Measurements from ENCODE around the gene CBLC. TPM values are rescaled to one million over a fixed set of nuclear protein-coding genes. Genes with fewer than 3 reads are reported as not detected.

Gene CBLC
- total RNA-seq, 1 experiment from 2014 or later = 0.80 TPM

- H3K9me3 ChIP-seq (ENCODE audit: control insufficient read depth, insufficient read depth, low read depth, low read length) = no peaks in the 10 kb centered on the region
- no peak overlapping the region for H3K4me3 ChIP-seq (ENCODE audit: low read depth in 2 of 2, low read length in 2 of 2)
- no peaks in the 10 kb centered on the region for H3K4me1 ChIP-seq (ENCODE audit: control insufficient read depth, insufficient read depth, low read length)
- intact Hi-C loops (cut with micrococcal nuclease; ENCODE audit: unreplicated experiment) = no loop called here
- H3K36me3 ChIP-seq (ENCODE audit: control insufficient read depth, insufficient read depth, low read length) = no peaks in the 10 kb centered on the region
- in situ Hi-C loops (cut with HindIII; ENCODE audit: low pct_unique_long_range_greater_than_20kb, low sequenced_read_pairs) = no loop called here
- ChIA-PET POLR2A (no interaction called here), CTCF (interaction anchor here (1.0 kb wide), 1 partner anchor 41 kb away, joined by 3 read pairs; no protein-coding TSS in a partner anchor)
- no peak for TF ChIP-seq TCF7L2 (IDR thresholded peaks at IDR 0.05; ENCODE audit: low read depth, low read length)
- no peak for TF ChIP-seq CTCF (IDR thresholded peaks at IDR 0.05)
- no peak for TF ChIP-seq SIN3A (IDR thresholded peaks at IDR 0.05; ENCODE audit: borderline replicate concordance, insufficient read depth, low read depth, low read length)
- no peak for TF ChIP-seq REST (IDR thresholded peaks at IDR 0.05; ENCODE audit: insufficient read depth in 1 of 2, low read depth in 2 of 2, low read length in 1 of 2)
- no peak for TF ChIP-seq POLR2AphosphoS5 (IDR thresholded peaks at IDR 0.05; ENCODE audit: low read depth, low read length)
- H3K27ac ChIP-seq (ENCODE audit: low read length) = no peak overlapping the region
- no TSS peak for BruUV-seq (replicated peaks)
- ATAC-seq (no peak), DNase-seq (ENCODE audit: low read depth, low spot score) (no peak)
- no peaks in the 10 kb centered on the region for H3K27me3 ChIP-seq (ENCODE audit: control insufficient read depth, insufficient read depth, low read length)
Observed at GRCh38 chr19:44822670-44823372, 45.1 kb downstream of the CBLC start.

GRCh38 chr19:44823373-44823698, 45.6 kb downstream of the CBLC start:
- Histone ChIP-seq H3K4me3 (ENCODE audit: low read depth in 2 of 2, low read length in 2 of 2) (no peak overlapping the region), H3K27ac (ENCODE audit: low read length) (no peak overlapping the region), H3K27me3 (ENCODE audit: control insufficient read depth, insufficient read depth, low read length) (no peaks in the 10 kb centered on the region), H3K9me3 (ENCODE audit: control insufficient read depth, insufficient read depth, low read depth, low read length) (no peaks in the 10 kb centered on the region), H3K4me1 (ENCODE audit: control insufficient read depth, insufficient read depth, low read length) (no peaks in the 10 kb centered on the region), H3K36me3 (ENCODE audit: control insufficient read depth, insufficient read depth, low read length) (no peaks in the 10 kb centered on the region)
- TF ChIP-seq POLR2AphosphoS5 (IDR thresholded peaks at IDR 0.05; ENCODE audit: low read depth, low read length) = no peak
- no peak for TF ChIP-seq REST (IDR thresholded peaks at IDR 0.05; ENCODE audit: insufficient read depth in 1 of 2, low read depth in 2 of 2, low read length in 1 of 2)
- TF ChIP-seq SIN3A (IDR thresholded peaks at IDR 0.05; ENCODE audit: borderline replicate concordance, insufficient read depth, low read depth, low read length) = no peak
- TF ChIP-seq CTCF (IDR thresholded peaks at IDR 0.05) = no peak
- no peak for TF ChIP-seq TCF7L2 (IDR thresholded peaks at IDR 0.05; ENCODE audit: low read depth, low read length)
- ATAC-seq (no peak), DNase-seq (ENCODE audit: low read depth, low spot score) (no peak)
- ChIA-PET POLR2A (no interaction called here), CTCF (interaction anchor here (0.7 kb wide), 1 partner anchor 31 kb away, joined by 5 read pairs; no protein-coding TSS in a partner anchor)
- BruUV-seq (replicated peaks) = no TSS peak
- in situ Hi-C loops (cut with HindIII; ENCODE audit: low pct_unique_long_range_greater_than_20kb, low sequenced_read_pairs) (no loop called here), intact Hi-C loops (cut with micrococcal nuclease; ENCODE audit: unreplicated experiment) (no loop called here)
